Vagina (tissue), 2 donors: ENCODE measurements around the gene HOPX. TPM values are rescaled to one million over a fixed set of nuclear protein-coding genes. Genes with fewer than 3 reads are reported as not detected.
"Not testable (repeated sequence)": the region's sequence is repeated elsewhere in the genome, so short reads cannot be mapped to it uniquely, and the experiment has no call there.

ENCODE experiments used
- DNase-seq, 2 donors: peaks; one replicate each; pipeline ENCODE4 v3.0.0-alpha.2; 2017; ENCODE audit errors: extremely low spot score in 2 of 2
- H3K27ac ChIP-seq: fragments of 200-600 bp; sonication (generic); one replicate; pipeline ENCODE4 v1.5.1; 2019
- H3K27me3 ChIP-seq: fragments of 200-600 bp; sonication (generic); one replicate; pipeline ENCODE4 v1.5.1; 2019
- H3K36me3 ChIP-seq, 2 donors: fragments of 200-600 bp; sonication (generic); one replicate each; pipeline ENCODE4 v1.5.1; 2017 to 2019
- H3K4me1 ChIP-seq: fragments of 200-600 bp; sonication (generic); one replicate; pipeline ENCODE4 v1.5.1; 2019
- H3K4me3 ChIP-seq, 2 donors: fragments of 200-600 bp; sonication (generic); 1 replicate in 1 of 2; 2 replicates in 1 of 2; pipeline ENCODE4 v1.5.1; 2016 to 2019
- H3K9me3 ChIP-seq: fragments of 200-600 bp; sonication (generic); one replicate; pipeline ENCODE4 v1.5.1; 2019
- POLR2A ChIP-seq, 2 donors: fragments of 450-650 bp; IDR thresholded peaks; one replicate each; pipeline ENCODE4 v1.6.1; 2017; ENCODE audit warnings: antibody characterized with exemption in 2 of 2, mild to moderate bottlenecking in 2 of 2, moderate library complexity in 2 of 2
- POLR2AphosphoS5 ChIP-seq, 2 donors: sonication (generic); formaldehyde crosslinking; IDR thresholded peaks; one replicate each; pipeline ENCODE4 v1.9.0; 2017; ENCODE audit warnings: antibody characterized with exemption in 2 of 2, mild to moderate bottlenecking in 2 of 2, low read depth in 1 of 2; ENCODE audit not compliant: insufficient read depth in 1 of 2
- intact Hi-C: fragments of 100-400 bp; cut with DNase I; formaldehyde crosslinking; loops from one replicate; pipeline ENCODE4 v1.15.1; 2023
- total RNA-seq: library from RNA; depleted of rRNA; stranded (reverse); fragments of >200 nt; gene quantifications from one replicate; pipeline ENCODE4 v1.2.3, GENCODE V29; 2016
- TF ChIP-seq, protein P1 (sequence below), 3 experiments: fragments of 450-650 bp in 2 of 3; fragments of 200-600 bp in 1 of 3; sonication (generic) in 1 of 3; IDR thresholded peaks; one replicate each; pipeline ENCODE4 v1.5.1; 2017 to 2019; ENCODE audit warnings: antibody characterized with exemption in 3 of 3, mild to moderate bottlenecking in 2 of 3, moderate library complexity in 2 of 3

HOPX gene
- total RNA-seq, 1 donor from 2014 or later = 112 TPM

DNA sequence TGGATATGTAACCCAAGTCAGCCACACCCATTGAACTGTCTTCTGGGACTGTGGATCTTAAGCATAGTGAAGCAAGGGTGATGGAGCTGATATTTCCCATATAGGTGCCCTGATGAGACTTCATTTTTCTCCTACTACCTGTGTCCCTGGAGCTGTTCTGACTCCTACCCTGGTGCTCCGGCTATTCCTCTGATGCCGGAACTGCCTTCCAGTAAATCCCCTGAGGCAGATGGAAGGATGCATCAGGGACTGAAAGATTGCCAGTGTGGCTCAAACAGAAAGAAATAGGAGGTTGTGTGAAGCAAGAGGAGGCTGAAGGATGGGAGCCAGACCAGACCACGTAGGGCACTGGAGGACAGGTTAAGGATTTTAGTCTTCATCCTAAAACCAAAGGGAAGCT lies 74.7 kb downstream of the HOPX start:
- Histone ChIP-seq H3K36me3 (no peaks in the 10 kb centered on the region), H3K27me3 (no peaks in the 10 kb centered on the region), H3K27ac (no peak overlapping the region), H3K4me1 (no peaks in the 10 kb centered on the region), H3K9me3 (no peaks in the 10 kb centered on the region), H3K4me3 (no peak overlapping the region)
- intact Hi-C loops = no loop called here
- no peak for DNase-seq
- TF ChIP-seq POLR2AphosphoS5 (IDR thresholded peaks at IDR 0.05; ENCODE audit: insufficient read depth in 1 of 2, low read depth in 1 of 2) = no peak
- TF ChIP-seq, protein P1, sequence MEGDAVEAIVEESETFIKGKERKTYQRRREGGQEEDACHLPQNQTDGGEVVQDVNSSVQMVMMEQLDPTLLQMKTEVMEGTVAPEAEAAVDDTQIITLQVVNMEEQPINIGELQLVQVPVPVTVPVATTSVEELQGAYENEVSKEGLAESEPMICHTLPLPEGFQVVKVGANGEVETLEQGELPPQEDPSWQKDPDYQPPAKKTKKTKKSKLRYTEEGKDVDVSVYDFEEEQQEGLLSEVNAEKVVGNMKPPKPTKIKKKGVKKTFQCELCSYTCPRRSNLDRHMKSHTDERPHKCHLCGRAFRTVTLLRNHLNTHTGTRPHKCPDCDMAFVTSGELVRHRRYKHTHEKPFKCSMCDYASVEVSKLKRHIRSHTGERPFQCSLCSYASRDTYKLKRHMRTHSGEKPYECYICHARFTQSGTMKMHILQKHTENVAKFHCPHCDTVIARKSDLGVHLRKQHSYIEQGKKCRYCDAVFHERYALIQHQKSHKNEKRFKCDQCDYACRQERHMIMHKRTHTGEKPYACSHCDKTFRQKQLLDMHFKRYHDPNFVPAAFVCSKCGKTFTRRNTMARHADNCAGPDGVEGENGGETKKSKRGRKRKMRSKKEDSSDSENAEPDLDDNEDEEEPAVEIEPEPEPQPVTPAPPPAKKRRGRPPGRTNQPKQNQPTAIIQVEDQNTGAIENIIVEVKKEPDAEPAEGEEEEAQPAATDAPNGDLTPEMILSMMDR (IDR thresholded peaks at IDR 0.05) = no peak
- TF ChIP-seq POLR2A (IDR thresholded peaks at IDR 0.05) = no peak

DNA sequence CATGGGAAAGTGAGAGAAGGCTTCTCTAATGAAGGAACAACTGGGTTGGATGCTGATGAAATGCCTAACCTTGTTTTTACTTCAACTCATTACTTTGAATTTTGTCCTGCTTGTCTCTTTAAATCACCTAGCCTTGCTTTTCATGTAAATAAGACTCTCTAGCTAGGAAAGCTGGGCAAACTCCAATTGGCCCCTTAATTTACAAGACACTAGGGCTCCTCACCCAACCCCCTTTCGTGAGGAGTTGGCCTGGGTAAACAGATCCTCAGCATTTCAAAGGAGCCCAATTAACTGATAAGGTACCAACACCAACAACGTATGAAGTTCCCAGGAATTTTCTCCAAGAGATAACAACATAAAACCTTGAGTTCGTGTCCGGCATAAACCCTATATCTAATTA lies 75.6 kb downstream of the HOPX start:
- H3K4me3 ChIP-seq, H3K36me3 ChIP-seq, H3K4me1 ChIP-seq, intact Hi-C loops, H3K27me3 ChIP-seq, H3K27ac ChIP-seq, H3K9me3 ChIP-seq, DNase-seq: not testable (repeated sequence)

DNA sequence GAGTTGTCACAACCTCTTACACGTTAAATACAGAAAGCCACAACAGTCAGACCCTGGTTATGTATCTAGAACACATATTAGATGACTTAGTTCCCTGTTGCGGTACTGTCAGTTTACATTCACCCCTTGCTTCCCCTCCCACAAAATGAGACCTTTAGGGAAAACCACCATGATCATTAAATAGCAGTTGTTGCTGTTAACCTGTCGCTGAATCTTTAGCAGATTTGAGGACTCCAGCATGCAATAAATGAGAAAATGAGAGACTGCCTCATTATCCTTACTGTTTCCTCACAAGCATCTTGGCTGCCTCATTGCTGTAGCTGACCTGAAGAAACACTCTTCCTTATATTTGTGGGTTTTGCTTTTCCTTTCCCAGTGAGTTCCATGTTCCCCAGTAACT lies 77.8 kb downstream of the HOPX start:
- Histone ChIP-seq H3K4me3 (no peak overlapping the region), H3K27me3 (no peaks in the 10 kb centered on the region), H3K27ac (no peak overlapping the region), H3K9me3 (no peaks in the 10 kb centered on the region), H3K36me3 (no peaks in the 10 kb centered on the region), H3K4me1 (no peaks in the 10 kb centered on the region)
- intact Hi-C loops = no loop called here
- TF ChIP-seq POLR2AphosphoS5 (IDR thresholded peaks at IDR 0.05; ENCODE audit: insufficient read depth in 1 of 2, low read depth in 1 of 2) (no peak), POLR2A (IDR thresholded peaks at IDR 0.05) (no peak)
- TF ChIP-seq, protein P1 (IDR thresholded peaks at IDR 0.05) = no peak
- DNase-seq = no peak

Other genes starting within 250 kb of the HOPX start
- gene PPAT, start 245.7 kb downstream of the HOPX start, total RNA-seq = 3.7 TPM
- 30.4 TPM for gene PAICS, start 245.0 kb downstream of the HOPX start, total RNA-seq
- 57.5 TPM for gene SRP72, start 213.7 kb downstream of the HOPX start, total RNA-seq
- gene ARL9, start 175.5 kb downstream of the HOPX start, total RNA-seq = not detected
- 4.4 TPM for gene SPINK2, start 140.4 kb upstream of the HOPX start, total RNA-seq
- gene REST, start 226.6 kb upstream of the HOPX start, total RNA-seq = 24.6 TPM